Measurements from ENCODE around the gene MYH7B. TPM values are rescaled to one million over a fixed set of nuclear protein-coding genes. Genes with fewer than 3 reads are reported as not detected.

The MYH7B gene
- total RNA-seq, 1 experiment from 2014 or later, result 0.22 TPM

- Histone ChIP-seq H3K9ac (ENCODE audit: extremely low read depth, insufficient read length, low read length) (no peak overlapping the region), H3K23me2 (ENCODE audit: insufficient read length, low read depth, low read length, poor library complexity, severe bottlenecking) (no peaks in the 10 kb centered on the region), H3K4ac (ENCODE audit: low read depth, low read length) (no peak overlapping the region), H3K79me1 (ENCODE audit: insufficient read depth, low read depth, low read length, poor library complexity, severe bottlenecking) (no peaks in the 10 kb centered on the region), H3K4me1 (ENCODE audit: insufficient read depth, low read length) (peaks cover 3% of the 10 kb centered on the region; the same call in 1 of the 2 replicates), H4K91ac (ENCODE audit: insufficient read length, low read depth, low read length) (no peak overlapping the region), H4K5ac (ENCODE audit: insufficient read length, low read depth, low read length) (no peak overlapping the region), H3K27ac (ENCODE audit: insufficient read length, low read depth, low read length) (no peak overlapping the region), H3T11ph (ENCODE audit: low read length) (no peak overlapping the region), H2AFZ (ENCODE audit: low read length) (no peak overlapping the region), H3K4me2 (ENCODE audit: insufficient read depth, insufficient read length, low read length) (no peak overlapping the region), H2BK12ac (ENCODE audit: insufficient read length, low read depth, low read length) (no peak overlapping the region), H4K20me1 (ENCODE audit: control insufficient read depth, insufficient read depth, insufficient read length) (no peaks in the 10 kb centered on the region), H2BK5ac (ENCODE audit: insufficient read length, low read length) (no peak overlapping the region), H3K14ac (ENCODE audit: insufficient read depth, low read length) (no peak overlapping the region), H3K23ac (ENCODE audit: insufficient read length, low read depth, low read length) (no peak overlapping the region), H2AK5ac (ENCODE audit: insufficient read length, low read length) (no peak overlapping the region), H3K79me2 (ENCODE audit: insufficient read depth, low read length) (no peaks in the 10 kb centered on the region), H2BK120ac (ENCODE audit: low read depth, low read length, poor library complexity, severe bottlenecking) (no peak overlapping the region), H3K9me3 (ENCODE audit: control insufficient read depth, low read depth, low read length) (no peaks in the 10 kb centered on the region), H3K27me3 (ENCODE audit: insufficient read depth, low read length) (no peaks in the 10 kb centered on the region), H4K8ac (replicated peaks; ENCODE audit: insufficient read length, low read depth, low read length) (no peak overlapping the region), H2BK15ac (ENCODE audit: low read depth, low read length) (no peak overlapping the region), H3K18ac (ENCODE audit: insufficient read length, low read depth, low read length) (no peak overlapping the region), H3K56ac (ENCODE audit: insufficient read length, low read depth, low read length) (no peak overlapping the region), H2BK20ac (ENCODE audit: low read depth, low read length, poor library complexity, severe bottlenecking) (no peak overlapping the region)
- Mint-ChIP-seq H3K9me3 (peaks cover 0 to 6% of the 10 kb centered on the region in 2 experiments; a peak in 2 of 5 replicates), H3K36me3 (ENCODE audit: insufficient read depth in 1 of 3, low read depth in 3 of 3) (no peaks in the 10 kb centered on the region), H3K4me1 (peaks cover 59 to 60% of the 10 kb centered on the region in 2 experiments), H3K27ac (no peak overlapping the region), H3K27me3 (ENCODE audit: low read depth) (peaks cover 78% of the 10 kb centered on the region), H3K4me3 (no peak overlapping the region; a peak in 1 of 5 replicates)
- no CpG with 5 or more reads among the region's 25 CpGs for WGBS (ENCODE audit: extremely low coverage, insufficient read length, low lambda C conversion rate)
- DNase-seq, result no peak
- TF ChIP-seq CTCF (conservative IDR thresholded peaks at IDR 0.05), result no peak
These were observed 30.0 kb downstream of the MYH7B start for GRCh38 chr20:34985461-34986310.
